ENCODE measurements around the gene JUP.

Gene JUP

GRCh38 chr17:41762391-41762790, 24.1 kb downstream of the JUP start:
- TF ChIP-seq CTCF (IDR thresholded peaks at IDR 0.05; ENCODE audit: low read depth, low read length), result no peak
- no peak overlapping the region for H3K4me3 ChIP-seq (ENCODE audit: low read depth, low read length)

- no peak overlapping the region for H3K4me3 ChIP-seq (ENCODE audit: low read depth, low read length)
- no peak for TF ChIP-seq CTCF (IDR thresholded peaks at IDR 0.05; ENCODE audit: low read depth, low read length)
These were observed 25.6 kb downstream of the JUP start for GRCh38 chr17:41760878-41761277.

GRCh38 chr17:41758601-41759000, 27.9 kb downstream of the JUP start:
- no peak overlapping the region for H3K4me3 ChIP-seq (ENCODE audit: low read depth, low read length)
- TF ChIP-seq CTCF (IDR thresholded peaks at IDR 0.05; ENCODE audit: low read depth, low read length), result no peak

- no peak overlapping the region for H3K4me3 ChIP-seq (ENCODE audit: low read depth, low read length)
- no peak for TF ChIP-seq CTCF (IDR thresholded peaks at IDR 0.05; ENCODE audit: low read depth, low read length)
These were observed 32.4 kb downstream of the JUP start for GRCh38 chr17:41754066-41754465.

GRCh38 chr17:41751288-41751687, 35.2 kb downstream of the JUP start:
- no peak overlapping the region for H3K4me3 ChIP-seq (ENCODE audit: low read depth, low read length)
- TF ChIP-seq CTCF (IDR thresholded peaks at IDR 0.05; ENCODE audit: low read depth, low read length), result no peak

- TF ChIP-seq CTCF (IDR thresholded peaks at IDR 0.05; ENCODE audit: low read depth, low read length), result no peak
- H3K4me3 ChIP-seq (ENCODE audit: low read depth, low read length), result no peak overlapping the region
These were observed 35.6 kb downstream of the JUP start for GRCh38 chr17:41750862-41751261.

- no peak for TF ChIP-seq CTCF (IDR thresholded peaks at IDR 0.05; ENCODE audit: low read depth, low read length)
- no peak overlapping the region for H3K4me3 ChIP-seq (ENCODE audit: low read depth, low read length)
These were observed 38.2 kb downstream of the JUP start for GRCh38 chr17:41748275-41748674.
